ENCODE results near the gene SNED1.

SNED1 gene

GRCh38 chr2:240992572-240993291 is 5.7 kb upstream of the SNED1 start:
- no peak for DNase-seq (ENCODE audit: low spot score)

- no peak for DNase-seq (ENCODE audit: low spot score)
Measured at GRCh38 chr2:240993446-240994170, 4.8 kb upstream of the SNED1 start.

GRCh38 chr2:240994171-240994896 is 4.1 kb upstream of the SNED1 start:
- DNase-seq (ENCODE audit: low spot score), result no peak

- DNase-seq (ENCODE audit: low spot score), result no peak
Measured at GRCh38 chr2:240995041-240996021, 3.1 kb upstream of the SNED1 start.

GRCh38 chr2:240996161-240996833 is 2.1 kb upstream of the SNED1 start:
- no peak for DNase-seq (ENCODE audit: low spot score)

GRCh38 chr2:240996834-240997140 is 1.6 kb upstream of the SNED1 start:
- no peak for DNase-seq (ENCODE audit: low spot score)

GRCh38 chr2:240997141-240997855 is 1.1 kb upstream of the SNED1 start:
- no peak for DNase-seq (ENCODE audit: low spot score)

GRCh38 chr2:240998706-240998994 is 232 bp downstream of the SNED1 start:
- DNase-seq (ENCODE audit: low spot score), result no peak

- no peak for DNase-seq (ENCODE audit: low spot score)
Measured at GRCh38 chr2:240998995-240999791, 775 bp downstream of the SNED1 start.

GRCh38 chr2:240999873-241000541 is 1.6 kb downstream of the SNED1 start:
- no peak for DNase-seq (ENCODE audit: low spot score)

GRCh38 chr2:241000831-241001321 is 2.5 kb downstream of the SNED1 start:
- DNase-seq (ENCODE audit: low spot score), result peak; percentile 7

- DNase-seq (ENCODE audit: low spot score), result peak; percentile 17
Measured at GRCh38 chr2:241001413-241002274, 3.2 kb downstream of the SNED1 start.

GRCh38 chr2:241002275-241003046 is 4.0 kb downstream of the SNED1 start:
- peak; percentile 9 for DNase-seq (ENCODE audit: low spot score)

- peak; percentile 8 for DNase-seq (ENCODE audit: low spot score)
Measured at GRCh38 chr2:241003047-241003360, 4.6 kb downstream of the SNED1 start.

- peak; percentile 8 for DNase-seq (ENCODE audit: low spot score)
Measured at GRCh38 chr2:241003369-241003768, 5.0 kb downstream of the SNED1 start.

GRCh38 chr2:241003830-241004564 is 5.6 kb downstream of the SNED1 start:
- no peak for DNase-seq (ENCODE audit: low spot score)

- no peak for DNase-seq (ENCODE audit: low spot score)
Measured at GRCh38 chr2:241005569-241005968, 7.2 kb downstream of the SNED1 start.

All from D341Med (cell line).